Measurements from ENCODE around the gene TP53RK.

DNA sequence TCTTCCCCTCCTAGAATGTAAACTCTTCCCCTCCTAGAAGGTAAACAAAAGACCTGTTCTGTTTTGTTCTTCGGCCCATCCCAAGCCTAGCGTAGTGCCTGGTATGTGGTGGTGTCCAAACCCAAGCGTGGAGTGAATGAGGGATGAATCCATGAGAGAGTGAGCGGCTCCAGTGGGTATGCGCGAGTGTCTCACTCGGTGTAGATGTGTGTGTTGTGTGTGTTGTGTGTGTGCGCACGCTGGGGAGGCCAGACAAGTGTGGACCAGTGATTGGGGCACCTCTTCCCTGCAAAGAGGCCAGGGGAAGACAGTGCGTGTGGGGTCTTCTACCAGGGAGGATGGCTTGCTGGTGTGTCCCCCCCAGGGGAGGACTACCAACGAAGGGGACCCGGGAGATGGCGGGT, 19.8 kb upstream of the TP53RK start:
- TF ChIP-seq, protein P1, sequence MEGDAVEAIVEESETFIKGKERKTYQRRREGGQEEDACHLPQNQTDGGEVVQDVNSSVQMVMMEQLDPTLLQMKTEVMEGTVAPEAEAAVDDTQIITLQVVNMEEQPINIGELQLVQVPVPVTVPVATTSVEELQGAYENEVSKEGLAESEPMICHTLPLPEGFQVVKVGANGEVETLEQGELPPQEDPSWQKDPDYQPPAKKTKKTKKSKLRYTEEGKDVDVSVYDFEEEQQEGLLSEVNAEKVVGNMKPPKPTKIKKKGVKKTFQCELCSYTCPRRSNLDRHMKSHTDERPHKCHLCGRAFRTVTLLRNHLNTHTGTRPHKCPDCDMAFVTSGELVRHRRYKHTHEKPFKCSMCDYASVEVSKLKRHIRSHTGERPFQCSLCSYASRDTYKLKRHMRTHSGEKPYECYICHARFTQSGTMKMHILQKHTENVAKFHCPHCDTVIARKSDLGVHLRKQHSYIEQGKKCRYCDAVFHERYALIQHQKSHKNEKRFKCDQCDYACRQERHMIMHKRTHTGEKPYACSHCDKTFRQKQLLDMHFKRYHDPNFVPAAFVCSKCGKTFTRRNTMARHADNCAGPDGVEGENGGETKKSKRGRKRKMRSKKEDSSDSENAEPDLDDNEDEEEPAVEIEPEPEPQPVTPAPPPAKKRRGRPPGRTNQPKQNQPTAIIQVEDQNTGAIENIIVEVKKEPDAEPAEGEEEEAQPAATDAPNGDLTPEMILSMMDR (IDR thresholded peaks at IDR 0.05): no peak
- TF ChIP-seq POLR2A (IDR thresholded peaks at IDR 0.05) (no peak), POLR2AphosphoS5 (IDR thresholded peaks at IDR 0.05) (no peak), EP300 (IDR thresholded peaks at IDR 0.05) (no peak)

Data from upper lobe of left lung (tissue), 4 donors.